ENCODE measurements around the gene ITGA1.
"Not testable (repeated sequence)": the region's sequence is repeated elsewhere in the genome, so short reads cannot be mapped to it uniquely, and the experiment has no call there.

ITGA1 gene

GRCh38 chr5:52787600-52788504, at the start of gene ITGA1, which contains the start of gene PELO:
ITGA1 (plus strand) TSS chr5:52787916; CDS start chr5:52788354, 438 bp downstream.
PELO (plus strand) TSS chr5:52787916; CDS start chr5:52800395, 12,479 bp downstream.
- peak; percentile 86 for DNase-seq (ENCODE audit: low read depth)

GRCh38 chr5:52738095-52738506, 49.6 kb upstream of the ITGA1 start:
- no peak for DNase-seq (ENCODE audit: low read depth)

- DNase-seq (ENCODE audit: low read depth) = no peak
Observed at GRCh38 chr5:52740007-52740406, 47.7 kb upstream of the ITGA1 start.

GRCh38 chr5:52743012-52743411, 44.7 kb upstream of the ITGA1 start:
- peak; percentile 58 for DNase-seq (ENCODE audit: low read depth)

GRCh38 chr5:52743529-52743928, 44.2 kb upstream of the ITGA1 start:
- no peak for DNase-seq (ENCODE audit: low read depth)

- peak; percentile 56 for DNase-seq (ENCODE audit: low read depth)
Observed at GRCh38 chr5:52743970-52744369, 43.7 kb upstream of the ITGA1 start.

GRCh38 chr5:52744867-52745458, 42.8 kb upstream of the ITGA1 start:
- DNase-seq (ENCODE audit: low read depth) = not testable (repeated sequence)

GRCh38 chr5:52746539-52746938, 41.2 kb upstream of the ITGA1 start:
- no peak for DNase-seq (ENCODE audit: low read depth)

- no peak for DNase-seq (ENCODE audit: low read depth)
Observed at GRCh38 chr5:52748590-52748989, 39.1 kb upstream of the ITGA1 start.

GRCh38 chr5:52749666-52750065, 38.0 kb upstream of the ITGA1 start:
- no peak for DNase-seq (ENCODE audit: low read depth)

- no peak for DNase-seq (ENCODE audit: low read depth)
Observed at GRCh38 chr5:52751137-52751536, 36.6 kb upstream of the ITGA1 start.

GRCh38 chr5:52754051-52754450, 33.7 kb upstream of the ITGA1 start:
- no peak for DNase-seq (ENCODE audit: low read depth)

GRCh38 chr5:52757527-52757926, 30.2 kb upstream of the ITGA1 start:
- no peak for DNase-seq (ENCODE audit: low read depth)

- peak; percentile 41 for DNase-seq (ENCODE audit: low read depth)
Observed at GRCh38 chr5:52758014-52758413, 29.7 kb upstream of the ITGA1 start.

GRCh38 chr5:52759331-52759730, 28.4 kb upstream of the ITGA1 start:
- no peak for DNase-seq (ENCODE audit: low read depth)

GRCh38 chr5:52760695-52761366, 26.9 kb upstream of the ITGA1 start:
- no peak for DNase-seq (ENCODE audit: low read depth)

- DNase-seq (ENCODE audit: low read depth) = no peak
Observed at GRCh38 chr5:52767217-52767743, 20.4 kb upstream of the ITGA1 start.

- DNase-seq (ENCODE audit: low read depth) = no peak
Observed at GRCh38 chr5:52767766-52768480, 19.8 kb upstream of the ITGA1 start.

GRCh38 chr5:52769061-52769460, 18.7 kb upstream of the ITGA1 start:
- DNase-seq (ENCODE audit: low read depth) = no peak

- no peak for DNase-seq (ENCODE audit: low read depth)
Observed at GRCh38 chr5:52770287-52770939, 17.3 kb upstream of the ITGA1 start.

- no peak for DNase-seq (ENCODE audit: low read depth)
Observed at GRCh38 chr5:52771343-52772039, 16.2 kb upstream of the ITGA1 start.
